Esophagus muscularis mucosa (tissue), 4 donors: Measurements from ENCODE around the gene PBX3. TPM values are rescaled to one million over a fixed set of nuclear protein-coding genes. Genes with fewer than 3 reads are reported as not detected.

Experiments used
- DNase-seq: peaks from one replicate; pipeline ENCODE4 v3.0.0-alpha.2; 2017; ENCODE audit errors: extremely low spot score
- H3K27ac ChIP-seq, 4 donors: fragments of 200-600 bp; sonication (generic); replicated peaks in 1 of 4; 1 replicate in 3 of 4; 2 replicates in 1 of 4; pipeline ENCODE4 v1.5.1; 2016 to 2019; ENCODE audit warnings: mild to moderate bottlenecking in 1 of 4
- H3K27me3 ChIP-seq, 4 donors: fragments of 200-600 bp; sonication (generic); one replicate each; pipeline versions ENCODE4 v1.5.1 to v1.6.0; 2016 to 2019
- H3K36me3 ChIP-seq, 4 donors: fragments of 200-600 bp; sonication (generic); one replicate each; pipeline ENCODE4 v1.5.1; 2016 to 2019
- H3K4me1 ChIP-seq, 4 donors: fragments of 200-600 bp; sonication (generic); one replicate each; pipeline ENCODE4 v1.5.1; 2016 to 2019
- H3K4me3 ChIP-seq, 4 donors: fragments of 200-600 bp; sonication (generic); 1 replicate in 2 of 4; 2 replicates in 2 of 4; pipeline ENCODE4 v1.5.1; 2016 to 2019; ENCODE audit warnings: mild to moderate bottlenecking in 4 of 4, moderate library complexity in 1 of 4
- H3K9me3 ChIP-seq, 4 donors: fragments of 200-600 bp; sonication (generic); 1 replicate in 3 of 4; 2 replicates in 1 of 4; pipeline ENCODE4 v1.5.1; 2016 to 2019
- EP300 ChIP-seq: sonication (generic); formaldehyde crosslinking; IDR thresholded peaks from one replicate; pipeline ENCODE4 v1.6.1; 2017; ENCODE audit warnings: antibody characterized with exemption
- POLR2A ChIP-seq: fragments of 450-650 bp; IDR thresholded peaks from one replicate; pipeline ENCODE4 v1.6.1; 2017; ENCODE audit warnings: antibody characterized with exemption, moderate library complexity, mild to moderate bottlenecking, low read depth
- POLR2AphosphoS5 ChIP-seq, 2 donors: sonication (generic); formaldehyde crosslinking; IDR thresholded peaks; one replicate each; pipeline ENCODE4 v1.6.1; 2017; ENCODE audit warnings: antibody characterized with exemption in 2 of 2
- WGBS: methylation state at CpG from one replicate; pipeline ENCODE4 v1.1.5; 2018; 5-methylcytosine and 5-hydroxymethylcytosine counted together
- intact Hi-C: fragments of 100-400 bp; cut with DNase I; formaldehyde crosslinking; loops from one replicate; pipeline ENCODE4 v1.15.1; 2023
- total RNA-seq, 4 donors: library from RNA; depleted of rRNA; stranded (reverse); fragments of >200 nt; gene quantifications; one replicate each; pipeline versions ENCODE4 v1.1.0 to v1.2.1, GENCODE V29; 2016
- TF ChIP-seq, protein P1 (sequence below), 3 experiments: fragments of 200-600 bp in 2 of 3; fragments of 450-650 bp in 1 of 3; sonication (generic) in 2 of 3; IDR thresholded peaks; one replicate each; pipeline ENCODE4 v1.5.1; 2017 to 2019; ENCODE audit warnings: antibody characterized with exemption in 3 of 3, mild to moderate bottlenecking in 2 of 3, moderate library complexity in 1 of 3

The PBX3 gene
- total RNA-seq, 4 donors from 2014 or later, result 50.1 to 82.4 (median 54.3) TPM

GRCh38 chr9:125785248-125785751 is 38.1 kb downstream of the PBX3 start:
- DNase-seq, result no peak
- peaks cover 14 to 19% (median 16%) of the 10 kb centered on the region in 4 donors for H3K4me1 ChIP-seq
- 77% methylated on average over 5 of the region's 5 CpGs for WGBS
- H3K9me3 ChIP-seq, result no peaks in the 10 kb centered on the region
- H3K27ac ChIP-seq, result no peak overlapping the region
- intact Hi-C loops, result no loop called here
- no peak overlapping the region for H3K4me3 ChIP-seq
- H3K27me3 ChIP-seq, result no peaks in the 10 kb centered on the region
- peaks cover 0 to 6% (median 0%) of the 10 kb centered on the region in 4 donors for H3K36me3 ChIP-seq
- TF ChIP-seq POLR2A, result no peak
- TF ChIP-seq, protein P1, sequence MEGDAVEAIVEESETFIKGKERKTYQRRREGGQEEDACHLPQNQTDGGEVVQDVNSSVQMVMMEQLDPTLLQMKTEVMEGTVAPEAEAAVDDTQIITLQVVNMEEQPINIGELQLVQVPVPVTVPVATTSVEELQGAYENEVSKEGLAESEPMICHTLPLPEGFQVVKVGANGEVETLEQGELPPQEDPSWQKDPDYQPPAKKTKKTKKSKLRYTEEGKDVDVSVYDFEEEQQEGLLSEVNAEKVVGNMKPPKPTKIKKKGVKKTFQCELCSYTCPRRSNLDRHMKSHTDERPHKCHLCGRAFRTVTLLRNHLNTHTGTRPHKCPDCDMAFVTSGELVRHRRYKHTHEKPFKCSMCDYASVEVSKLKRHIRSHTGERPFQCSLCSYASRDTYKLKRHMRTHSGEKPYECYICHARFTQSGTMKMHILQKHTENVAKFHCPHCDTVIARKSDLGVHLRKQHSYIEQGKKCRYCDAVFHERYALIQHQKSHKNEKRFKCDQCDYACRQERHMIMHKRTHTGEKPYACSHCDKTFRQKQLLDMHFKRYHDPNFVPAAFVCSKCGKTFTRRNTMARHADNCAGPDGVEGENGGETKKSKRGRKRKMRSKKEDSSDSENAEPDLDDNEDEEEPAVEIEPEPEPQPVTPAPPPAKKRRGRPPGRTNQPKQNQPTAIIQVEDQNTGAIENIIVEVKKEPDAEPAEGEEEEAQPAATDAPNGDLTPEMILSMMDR (IDR thresholded peaks at IDR 0.05), result no peak
- no peak for TF ChIP-seq POLR2AphosphoS5 (IDR thresholded peaks at IDR 0.05)
- no peak for TF ChIP-seq EP300

DNA sequence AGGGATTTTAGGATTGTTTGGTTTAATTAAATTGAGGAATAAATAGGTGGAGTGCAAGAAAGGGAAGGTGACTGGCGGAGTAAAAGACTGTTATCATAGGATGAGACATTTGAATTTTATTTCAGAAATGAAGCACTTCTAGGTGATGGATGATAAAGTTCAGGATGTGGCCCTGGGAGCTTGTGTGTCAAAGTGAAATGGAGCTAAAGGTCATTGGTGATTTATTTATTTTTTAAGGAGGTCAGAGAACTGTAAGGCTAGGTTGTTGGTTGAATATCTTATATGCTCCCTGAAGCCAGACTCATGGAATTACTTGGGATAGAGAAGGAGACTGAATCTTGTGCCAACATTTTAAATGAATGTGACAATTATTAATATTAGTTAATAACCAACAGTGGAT is 40.5 kb downstream of the PBX3 start:
- no peak for DNase-seq
- TF ChIP-seq POLR2A (no peak), EP300 (no peak), POLR2AphosphoS5 (IDR thresholded peaks at IDR 0.05) (no peak)
- TF ChIP-seq, protein P1 (IDR thresholded peaks at IDR 0.05), result no peak
- intact Hi-C loops, result no loop called here
- Histone ChIP-seq H3K27me3 (no peaks in the 10 kb centered on the region), H3K36me3 (peaks cover 0 to 8% (median 0%) of the 10 kb centered on the region in 4 donors), H3K4me3 (no peak overlapping the region), H3K4me1 (peaks cover 14 to 19% (median 16%) of the 10 kb centered on the region in 4 donors), H3K9me3 (no peaks in the 10 kb centered on the region), H3K27ac (no peak overlapping the region)
- 92% methylated on average over 1 of the region's 1 CpG for WGBS

DNA sequence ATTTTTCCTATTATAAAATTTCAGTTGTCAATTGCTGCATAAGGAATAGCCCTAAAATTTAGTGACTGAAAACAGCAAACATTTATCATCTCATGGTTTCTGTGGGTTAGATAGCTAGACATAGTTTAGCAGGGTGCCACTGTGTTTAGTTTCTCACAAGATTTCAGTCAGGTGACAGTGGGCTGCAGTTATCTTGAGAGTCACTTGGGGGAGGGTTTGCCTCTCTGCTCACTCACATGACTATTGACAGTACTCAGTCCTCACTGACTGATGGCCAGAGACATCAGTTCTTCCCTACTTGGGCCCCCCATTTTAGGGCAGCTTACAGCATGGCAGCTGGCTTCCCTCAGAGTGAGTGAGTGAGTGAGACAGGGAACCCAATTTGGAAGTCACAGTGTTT is 42.0 kb downstream of the PBX3 start:
- H3K4me1 ChIP-seq, result peaks cover 9 to 17% (median 14%) of the 10 kb centered on the region in 4 donors
- intact Hi-C loops, result no loop called here
- no peaks in the 10 kb centered on the region for H3K9me3 ChIP-seq
- no peak overlapping the region for H3K27ac ChIP-seq
- H3K4me3 ChIP-seq, result no peak overlapping the region
- no peak for DNase-seq
- TF ChIP-seq POLR2A (no peak), EP300 (no peak), POLR2AphosphoS5 (IDR thresholded peaks at IDR 0.05) (no peak)
- TF ChIP-seq, protein P1 (IDR thresholded peaks at IDR 0.05), result no peak
- peaks cover 0 to 8% (median 0%) of the 10 kb centered on the region in 4 donors for H3K36me3 ChIP-seq
- H3K27me3 ChIP-seq, result no peaks in the 10 kb centered on the region

DNA sequence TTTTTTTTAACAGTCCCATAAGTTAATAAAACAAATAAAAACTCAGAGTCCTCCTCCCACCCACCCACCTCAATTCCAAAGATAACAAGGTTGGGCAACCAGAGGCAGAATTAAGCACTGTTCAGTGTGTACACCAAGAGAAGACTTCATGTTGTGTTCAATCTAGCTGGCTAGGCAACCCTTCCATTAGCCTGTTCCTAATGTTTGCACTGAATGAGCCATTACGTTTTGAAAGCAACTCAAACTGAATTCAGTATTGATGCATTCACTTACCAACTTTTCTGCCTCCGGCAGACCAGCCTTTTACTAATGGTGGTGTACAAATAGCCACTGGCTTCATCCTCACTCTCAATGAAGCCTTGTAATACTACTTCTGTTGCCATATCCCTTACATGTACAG is 47.5 kb downstream of the PBX3 start:
- 85% methylated on average over 2 of the region's 2 CpGs for WGBS

More for the DNA sequence above, 47.5 kb downstream of the PBX3 start:
- H3K4me3 ChIP-seq, result no peak overlapping the region
- peaks cover 0 to 8% (median 0%) of the 10 kb centered on the region in 4 donors for H3K36me3 ChIP-seq
- intact Hi-C loops, result no loop called here
- H3K27me3 ChIP-seq, result no peaks in the 10 kb centered on the region
- no peak for DNase-seq
- TF ChIP-seq POLR2A (no peak), POLR2AphosphoS5 (IDR thresholded peaks at IDR 0.05) (no peak), EP300 (no peak)
- TF ChIP-seq, protein P1 (IDR thresholded peaks at IDR 0.05), result no peak
- H3K27ac ChIP-seq, result no peak overlapping the region
- no peaks in the 10 kb centered on the region for H3K9me3 ChIP-seq
- peaks cover 4 to 17% (median 13%) of the 10 kb centered on the region in 4 donors for H3K4me1 ChIP-seq
